ENCODE measurements around the gene LPP. TPM values are rescaled to one million over a fixed set of nuclear protein-coding genes. Genes with fewer than 3 reads are reported as not detected.

LPP gene
- total RNA-seq, 1 donor from 2014 or later: 132 TPM

GRCh38 chr3:188283347-188283746 is 129.4 kb downstream of the LPP start:
- no peak overlapping the region for H3K27ac Mint-ChIP-seq
- no peak overlapping the region for H3K4me3 Mint-ChIP-seq
- no peaks in the 10 kb centered on the region for H3K9me3 Mint-ChIP-seq
- no peak for DNase-seq (ENCODE audit: low spot score in 2 of 2, unreplicated experiment in 2 of 2)
- H3K36me3 Mint-ChIP-seq: no peaks in the 10 kb centered on the region
- H3K4me1 Mint-ChIP-seq: peaks cover 27% of the 10 kb centered on the region
- H3K27me3 Mint-ChIP-seq (ENCODE audit: low read depth): no peaks in the 10 kb centered on the region
- TF ChIP-seq, protein P1, sequence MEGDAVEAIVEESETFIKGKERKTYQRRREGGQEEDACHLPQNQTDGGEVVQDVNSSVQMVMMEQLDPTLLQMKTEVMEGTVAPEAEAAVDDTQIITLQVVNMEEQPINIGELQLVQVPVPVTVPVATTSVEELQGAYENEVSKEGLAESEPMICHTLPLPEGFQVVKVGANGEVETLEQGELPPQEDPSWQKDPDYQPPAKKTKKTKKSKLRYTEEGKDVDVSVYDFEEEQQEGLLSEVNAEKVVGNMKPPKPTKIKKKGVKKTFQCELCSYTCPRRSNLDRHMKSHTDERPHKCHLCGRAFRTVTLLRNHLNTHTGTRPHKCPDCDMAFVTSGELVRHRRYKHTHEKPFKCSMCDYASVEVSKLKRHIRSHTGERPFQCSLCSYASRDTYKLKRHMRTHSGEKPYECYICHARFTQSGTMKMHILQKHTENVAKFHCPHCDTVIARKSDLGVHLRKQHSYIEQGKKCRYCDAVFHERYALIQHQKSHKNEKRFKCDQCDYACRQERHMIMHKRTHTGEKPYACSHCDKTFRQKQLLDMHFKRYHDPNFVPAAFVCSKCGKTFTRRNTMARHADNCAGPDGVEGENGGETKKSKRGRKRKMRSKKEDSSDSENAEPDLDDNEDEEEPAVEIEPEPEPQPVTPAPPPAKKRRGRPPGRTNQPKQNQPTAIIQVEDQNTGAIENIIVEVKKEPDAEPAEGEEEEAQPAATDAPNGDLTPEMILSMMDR (IDR thresholded peaks at IDR 0.05; ENCODE audit: unreplicated experiment): no peak

- TF ChIP-seq, protein P1 (IDR thresholded peaks at IDR 0.05; ENCODE audit: unreplicated experiment): no peak
- no peak overlapping the region for H3K4me3 Mint-ChIP-seq
- no peak for DNase-seq (ENCODE audit: low spot score in 2 of 2, unreplicated experiment in 2 of 2)
- no peaks in the 10 kb centered on the region for H3K36me3 Mint-ChIP-seq
- no peak overlapping the region for H3K27ac Mint-ChIP-seq
- H3K27me3 Mint-ChIP-seq (ENCODE audit: low read depth): no peaks in the 10 kb centered on the region
- H3K4me1 Mint-ChIP-seq: peaks cover 14% of the 10 kb centered on the region
- no peaks in the 10 kb centered on the region for H3K9me3 Mint-ChIP-seq
These were observed 130.7 kb downstream of the LPP start for GRCh38 chr3:188284455-188285212.

DNA sequence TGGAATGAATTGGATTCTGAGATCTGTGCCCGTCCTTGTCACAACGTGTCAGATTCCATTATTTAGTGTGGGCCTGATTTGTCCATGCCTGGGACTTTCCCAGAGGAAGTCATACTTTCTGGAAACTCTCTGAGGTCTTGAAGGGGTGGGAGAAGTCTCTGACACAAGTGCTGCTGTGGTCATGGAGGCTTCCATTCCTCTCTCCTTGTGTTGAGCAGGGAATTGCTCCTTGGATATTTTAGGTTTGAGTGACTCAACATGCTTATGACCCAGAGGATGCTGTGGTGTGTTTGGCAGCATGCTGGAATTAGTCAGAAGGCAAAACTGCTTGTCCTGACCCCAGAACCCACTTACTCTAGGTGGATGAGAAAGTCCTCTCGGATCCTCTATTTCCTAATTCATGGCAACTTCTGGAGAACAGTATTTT is 132.1 kb downstream of the LPP start:
- H3K9me3 Mint-ChIP-seq: no peaks in the 10 kb centered on the region
- no peak overlapping the region for H3K4me3 Mint-ChIP-seq
- H3K27me3 Mint-ChIP-seq (ENCODE audit: low read depth): no peaks in the 10 kb centered on the region
- no peak for DNase-seq (ENCODE audit: low spot score in 2 of 2, unreplicated experiment in 2 of 2)
- no peak overlapping the region for H3K27ac Mint-ChIP-seq
- peaks cover 9% of the 10 kb centered on the region for H3K4me1 Mint-ChIP-seq
- TF ChIP-seq, protein P1 (IDR thresholded peaks at IDR 0.05; ENCODE audit: unreplicated experiment): no peak
- H3K36me3 Mint-ChIP-seq: no peaks in the 10 kb centered on the region

DNA sequence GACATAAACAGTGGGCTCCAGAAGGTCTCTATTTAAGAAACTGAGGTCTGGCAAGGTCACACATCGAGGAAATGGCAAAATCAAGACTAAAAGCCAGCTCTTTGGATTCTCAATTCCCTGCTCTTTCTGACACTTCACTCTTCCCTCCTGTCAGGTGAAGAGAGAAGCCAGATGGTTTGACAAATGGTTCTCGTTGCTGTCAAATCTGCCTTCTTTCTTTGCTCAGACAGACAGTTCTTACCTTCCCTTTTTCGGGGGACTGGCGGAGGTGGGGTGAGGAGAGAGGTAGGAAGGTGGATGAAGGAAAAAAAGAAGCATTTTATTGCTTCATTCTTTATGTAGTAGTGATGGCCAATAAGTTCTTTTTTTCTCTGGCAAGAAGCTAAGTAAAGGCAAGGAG is 133.4 kb downstream of the LPP start:
- H3K4me3 Mint-ChIP-seq: no peak overlapping the region
- no peaks in the 10 kb centered on the region for H3K36me3 Mint-ChIP-seq
- no peaks in the 10 kb centered on the region for H3K9me3 Mint-ChIP-seq
- H3K4me1 Mint-ChIP-seq: peaks cover 9% of the 10 kb centered on the region
- no peak for DNase-seq (ENCODE audit: low spot score in 2 of 2, unreplicated experiment in 2 of 2)
- TF ChIP-seq, protein P1 (IDR thresholded peaks at IDR 0.05; ENCODE audit: unreplicated experiment): no peak
- no peak overlapping the region for H3K27ac Mint-ChIP-seq
- H3K27me3 Mint-ChIP-seq (ENCODE audit: low read depth): no peaks in the 10 kb centered on the region

DNA sequence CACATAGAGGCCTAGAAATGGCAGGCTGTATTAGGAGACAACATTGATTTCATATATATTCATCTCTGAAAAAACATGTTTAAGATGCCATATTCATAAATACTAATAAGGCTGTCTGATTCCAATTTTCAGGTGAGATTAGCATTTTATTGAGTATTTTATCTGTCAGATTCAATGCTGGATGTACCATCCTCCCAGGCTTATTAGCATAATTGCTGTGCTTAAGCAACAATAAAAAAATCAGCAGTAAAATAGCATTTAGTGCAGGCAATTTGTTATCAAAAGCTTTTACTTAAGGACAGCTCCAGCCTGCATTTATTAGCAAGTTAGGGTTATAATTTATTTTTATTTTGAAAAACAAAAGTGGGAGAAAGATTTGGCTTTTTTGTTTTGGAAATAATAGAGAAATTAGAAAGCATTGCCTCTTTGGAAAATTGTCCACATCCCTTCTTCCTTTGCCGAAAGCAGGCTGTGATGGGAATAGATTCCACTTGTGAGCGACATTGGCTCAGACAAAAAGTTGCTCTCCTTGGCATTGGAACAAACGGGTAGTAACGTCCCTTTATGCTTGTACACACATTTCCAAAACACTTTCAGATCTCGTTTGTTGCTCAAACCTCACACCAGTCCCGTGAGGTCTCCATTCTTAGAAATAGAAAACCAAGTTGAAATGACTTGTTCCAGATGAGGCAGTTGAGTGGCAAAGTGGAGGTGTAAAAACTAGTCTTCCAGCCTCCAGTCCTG is 134.0 kb downstream of the LPP start:
- Mint-ChIP-seq H3K4me3 (no peak overlapping the region), H3K9me3 (no peaks in the 10 kb centered on the region), H3K27me3 (ENCODE audit: low read depth) (no peaks in the 10 kb centered on the region), H3K4me1 (peaks cover 7% of the 10 kb centered on the region), H3K27ac (no peak overlapping the region), H3K36me3 (no peaks in the 10 kb centered on the region)
- DNase-seq (ENCODE audit: low spot score in 2 of 2, unreplicated experiment in 2 of 2): no peak
- TF ChIP-seq, protein P1 (IDR thresholded peaks at IDR 0.05; ENCODE audit: unreplicated experiment): no peak

All from mesothelial cell of epicardium (in vitro differentiated cells).